Cardiac fibroblast (primary cell): ENCODE measurements around the gene TM9SF3.
"Not testable (repeated sequence)": the region's sequence is repeated elsewhere in the genome, so short reads cannot be mapped to it uniquely, and the experiment has no call there.

Experiments
- DNase-seq, 2 donors: peaks; one replicate each; pipeline versions ENCODE4 v3.0.0 to v3.0.0-alpha.2; 2010; ENCODE audit warnings: low read depth in 2 of 2
- H3K4me3 ChIP-seq, 2 donors: replicated peaks in 1 of 2; 1 replicate in 1 of 2; 2 replicates in 1 of 2; pipeline ENCODE4 v1.5.1; 2011; ENCODE audit warnings: low read depth in 2 of 2, low read length in 2 of 2, mild to moderate bottlenecking in 2 of 2, moderate library complexity in 1 of 2
- CTCF ChIP-seq: IDR thresholded peaks from one replicate; pipeline ENCODE4 v1.5.1; 2011; ENCODE audit warnings: low read depth, mild to moderate bottlenecking, low read length, inconsistent platforms

Gene TM9SF3

GRCh38 chr10:96579133-96579532, 7.7 kb downstream of the TM9SF3 start:
- no peak for DNase-seq
- TF ChIP-seq CTCF = no peak
- no peak overlapping the region for H3K4me3 ChIP-seq

- TF ChIP-seq CTCF = no peak
- H3K4me3 ChIP-seq = no peak overlapping the region
- DNase-seq = no peak
These were observed 8.2 kb downstream of the TM9SF3 start for GRCh38 chr10:96578633-96579032.

- H3K4me3 ChIP-seq = no peak overlapping the region
- no peak for TF ChIP-seq CTCF
- DNase-seq = no peak
These were observed 8.8 kb downstream of the TM9SF3 start for GRCh38 chr10:96578022-96578421.

GRCh38 chr10:96577069-96577468, 9.7 kb downstream of the TM9SF3 start:
- TF ChIP-seq CTCF = no peak
- no peak overlapping the region for H3K4me3 ChIP-seq
- no peak for DNase-seq

- no peak overlapping the region for H3K4me3 ChIP-seq
- no peak for TF ChIP-seq CTCF
- DNase-seq = no peak
These were observed 10.4 kb downstream of the TM9SF3 start for GRCh38 chr10:96576277-96576980.

- DNase-seq, H3K4me3 ChIP-seq: not testable (repeated sequence)
These were observed 12.2 kb downstream of the TM9SF3 start for GRCh38 chr10:96574564-96574963.

GRCh38 chr10:96573036-96573435, 13.8 kb downstream of the TM9SF3 start:
- DNase-seq = no peak
- no peak for TF ChIP-seq CTCF

More at GRCh38 chr10:96573036-96573435, 13.8 kb downstream of the TM9SF3 start:
- no peak overlapping the region for H3K4me3 ChIP-seq
